NCI-H460 (cell line): ENCODE results near the gene ATP6V1A. TPM values are rescaled to one million over a fixed set of nuclear protein-coding genes. Genes with fewer than 3 reads are reported as not detected.
A peak's percentile ranks its signal among the peaks of the same experiment; 100 is the strongest.

Experiments used
- DNase-seq: peaks from one replicate; pipeline ENCODE4 v3.0.0-alpha.2; 2016; ENCODE audit warnings: low read depth; ENCODE audit errors: extremely low read depth
- polyA plus RNA-seq: library from polyadenylated mRNA; depleted of rRNA; stranded (reverse); fragments of >200 nt; gene quantifications from 2 replicates; pipeline ENCODE4 v1.2.3, GENCODE V29; 2014; cell fraction: nucleus; rRNA removed
- total RNA-seq: library from RNA; depleted of rRNA; stranded (reverse); fragments of >200 nt; shearing (Covaris generic); gene quantifications from 2 replicates; pipeline ENCODE4 v1.2.3, GENCODE V29; 2014; rRNA removed

The ATP6V1A gene
- 38.6 and 44.4 TPM in 2 replicates for total RNA-seq
- polyA plus RNA-seq: 21.4 and 36.2 TPM in 2 replicates

DNA sequence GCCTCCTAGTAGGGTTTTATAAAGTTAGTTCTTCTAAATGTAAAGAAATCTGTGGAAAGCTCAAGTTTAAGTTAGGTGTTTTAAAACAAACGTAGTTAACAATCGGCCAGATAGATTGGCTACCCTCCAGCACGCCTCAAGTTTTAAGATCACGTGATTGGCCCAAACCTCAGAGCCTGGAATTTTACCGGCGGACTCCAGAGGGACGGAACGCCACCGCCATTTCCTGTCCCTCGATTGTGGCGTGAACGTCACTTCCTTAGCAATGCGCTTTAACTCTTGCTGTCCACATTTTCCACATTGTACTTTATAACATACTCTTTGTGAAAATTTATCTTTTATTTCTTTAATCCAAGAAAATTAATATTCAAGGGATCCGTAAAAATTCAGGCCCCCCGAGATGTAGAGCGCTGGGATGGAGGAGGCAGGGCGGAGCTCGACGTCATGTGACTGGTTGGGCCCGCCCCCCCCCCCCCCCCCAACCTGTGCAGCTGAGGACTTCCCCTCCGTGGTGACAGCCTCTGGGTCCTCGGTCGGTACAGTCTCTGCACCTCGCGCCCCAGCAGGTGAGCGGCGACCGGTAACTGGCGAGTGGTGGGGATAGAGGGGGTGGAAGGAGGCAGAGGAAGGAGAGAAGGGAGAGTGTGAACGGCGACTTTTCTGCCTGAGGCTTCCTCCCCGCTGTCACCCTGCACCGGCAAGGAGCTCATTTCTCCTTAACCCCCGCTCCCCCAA, at the start of gene ATP6V1A:
Gene ATP6V1A, plus strand, starts transcription at position 488 of the 735 bp plus-strand sequence. CDS start 31,719 bp downstream, outside the sequence.
- peak; percentile 90 for DNase-seq

DNA sequence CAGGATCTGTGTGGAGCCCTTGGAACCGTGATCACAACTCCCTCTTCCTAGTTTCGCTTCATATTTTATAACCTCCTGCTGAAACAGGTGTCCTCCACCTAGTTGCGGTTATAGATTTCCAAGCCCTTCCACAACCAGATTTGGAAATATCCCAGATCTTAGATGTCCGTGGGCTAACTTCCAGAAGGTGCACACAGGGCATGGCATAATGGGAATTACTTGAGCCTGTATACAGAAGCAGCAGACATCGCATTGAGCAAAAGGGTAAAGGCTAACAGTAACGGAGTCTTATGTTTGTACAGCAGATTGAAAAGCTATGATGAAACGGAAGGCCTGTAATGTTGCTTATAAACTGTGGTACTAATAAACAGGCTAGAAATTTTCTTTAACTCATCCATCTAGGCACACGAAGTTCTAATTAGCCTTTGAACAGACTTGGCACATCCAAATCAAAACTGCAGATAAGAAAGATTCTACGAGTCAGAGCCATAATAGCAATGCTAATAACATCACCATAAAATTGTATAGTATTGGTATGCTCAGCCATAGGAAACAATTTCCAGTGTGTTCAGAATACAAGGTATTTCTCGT, 49.2 kb upstream of the ATP6V1A start:
- no peak for DNase-seq

DNA sequence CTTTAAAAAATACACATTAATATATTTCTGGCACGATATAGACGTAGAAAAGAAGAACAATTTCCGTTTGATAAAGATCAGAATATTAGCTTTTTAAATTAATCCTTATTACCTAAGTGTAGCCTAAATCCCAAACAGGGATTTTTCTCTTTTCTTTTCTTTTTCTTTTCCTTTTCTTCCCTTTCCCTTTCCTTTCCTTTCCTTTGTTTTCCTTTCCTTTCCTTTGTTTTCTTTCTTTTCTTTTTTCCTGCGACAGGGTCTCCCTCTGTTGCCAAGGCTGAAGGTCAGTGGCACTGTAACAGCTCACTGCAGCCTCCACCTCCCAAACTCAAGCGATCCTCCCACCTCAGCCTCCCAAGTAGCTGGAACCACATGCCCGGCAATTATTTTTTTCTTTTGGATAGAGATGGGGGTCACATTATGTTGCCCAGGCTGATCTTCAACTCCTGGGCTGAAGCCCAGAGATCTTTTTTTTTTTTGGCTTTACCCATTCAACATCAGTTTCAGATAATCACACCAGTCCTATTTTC, 48.6 kb upstream of the ATP6V1A start:
- DNase-seq: no peak

DNA sequence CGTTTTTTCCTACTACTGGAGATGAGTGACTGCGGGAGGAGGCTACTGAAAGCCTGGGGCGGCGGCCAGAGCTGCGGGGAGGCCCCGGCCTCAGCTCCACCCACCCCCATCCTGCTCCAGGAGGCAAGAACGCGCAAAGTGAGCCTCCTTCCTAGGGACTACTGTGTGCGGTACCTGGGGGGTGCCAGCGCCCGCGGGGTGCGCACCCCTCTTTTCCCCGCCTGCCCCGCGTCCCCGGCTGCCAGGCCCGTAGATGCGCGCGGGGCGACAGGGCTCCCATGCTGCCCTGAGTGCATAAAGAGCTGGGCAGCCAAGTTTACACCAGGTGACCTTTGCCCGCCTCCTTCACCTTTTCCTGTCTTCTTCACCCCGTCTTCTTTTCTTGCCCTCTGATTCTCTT, 47.9 kb upstream of the ATP6V1A start:
- no peak for DNase-seq

DNA sequence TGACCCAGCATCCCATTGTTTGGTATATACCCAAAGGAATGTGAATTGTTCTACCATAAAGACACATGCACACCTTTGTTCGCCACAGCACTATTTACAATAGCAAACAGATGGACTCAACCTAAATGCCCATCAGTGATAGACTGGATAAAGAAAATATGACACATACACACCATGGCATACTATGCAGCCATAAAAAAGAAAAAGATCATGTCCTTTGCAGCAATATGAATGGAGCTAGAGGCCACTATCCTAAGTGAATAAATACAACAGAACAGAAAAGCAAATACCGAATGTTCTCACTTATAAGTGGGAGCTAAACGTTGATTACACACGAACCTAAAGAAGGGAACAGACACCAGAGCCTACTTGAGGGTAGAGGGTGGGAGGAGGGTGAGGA, 39.0 kb upstream of the ATP6V1A start:
- DNase-seq: no peak

DNA sequence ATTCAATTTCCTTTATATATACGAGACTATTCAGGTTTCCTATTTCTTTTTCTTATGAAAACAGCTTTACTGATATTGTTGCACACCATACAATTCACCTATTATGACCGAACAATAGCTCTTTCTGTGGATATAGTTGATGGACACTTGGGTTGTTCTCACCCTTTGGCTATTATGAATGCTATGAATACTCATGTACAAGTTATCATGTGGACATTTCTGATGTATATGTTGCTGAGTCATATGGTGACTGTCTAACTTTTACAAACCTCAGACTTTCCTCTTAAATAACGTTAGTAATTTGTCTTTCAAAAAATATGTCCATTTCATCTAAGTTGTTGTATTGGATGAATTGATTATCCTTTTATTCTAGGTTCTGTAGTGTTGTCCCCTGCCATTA, 34.7 kb upstream of the ATP6V1A start:
- DNase-seq: no peak

DNA sequence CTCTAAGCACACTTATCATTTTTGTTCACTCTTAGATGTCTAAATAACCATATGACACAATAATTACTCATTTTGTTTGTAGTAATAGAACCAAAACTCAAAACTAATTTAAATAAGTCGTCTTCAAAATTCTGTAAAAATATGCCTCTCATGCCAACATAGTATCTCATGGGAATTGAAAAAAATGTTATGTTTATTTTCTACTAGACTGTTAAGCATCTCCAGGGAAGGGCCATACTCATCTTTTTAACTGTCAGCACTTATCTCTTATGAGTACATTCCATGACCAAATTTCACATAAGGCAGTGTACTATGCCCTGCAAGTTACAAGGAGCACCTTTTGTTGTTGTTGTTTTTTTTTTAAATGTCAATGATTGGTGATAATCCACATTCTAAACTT, 32.1 kb upstream of the ATP6V1A start:
- DNase-seq: no peak

DNA sequence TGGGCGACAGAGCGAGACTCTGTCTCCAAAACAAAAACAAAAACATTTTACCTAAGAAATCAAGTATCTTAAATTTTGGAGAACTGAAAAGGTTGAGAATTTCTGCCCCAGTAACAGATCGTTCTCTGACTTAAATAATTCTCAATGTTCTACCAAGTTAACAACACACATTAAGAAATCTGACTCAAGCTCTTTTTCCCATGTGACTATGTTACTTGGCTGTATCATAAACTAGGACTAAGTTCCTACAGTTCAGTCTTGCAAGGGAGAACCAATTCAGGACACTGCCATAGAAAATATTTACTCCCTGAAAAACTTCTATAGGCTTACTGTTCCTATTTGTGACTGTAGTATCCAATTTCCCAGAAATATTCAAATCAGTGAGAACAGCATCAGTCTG, 29.5 kb upstream of the ATP6V1A start:
- no peak for DNase-seq

DNA sequence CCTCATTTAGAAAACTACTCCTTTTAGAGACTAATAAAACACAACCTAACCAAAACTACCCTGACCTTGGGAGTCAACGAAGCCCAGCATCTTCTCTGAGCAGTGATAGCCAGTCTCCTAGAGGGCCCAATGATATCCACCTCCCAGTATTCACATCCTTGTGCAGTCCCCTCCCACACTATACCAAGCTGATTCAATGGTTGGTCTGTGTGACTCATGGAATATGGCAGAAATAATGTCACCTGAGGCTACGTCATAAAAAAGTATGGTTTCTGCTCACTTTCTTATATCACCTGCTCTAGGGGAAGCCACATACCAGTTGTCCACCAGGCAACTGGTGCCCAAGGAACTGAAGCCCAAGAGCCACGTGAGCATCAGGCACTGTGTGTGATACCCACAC, 29.0 kb upstream of the ATP6V1A start:
- DNase-seq: no peak

DNA sequence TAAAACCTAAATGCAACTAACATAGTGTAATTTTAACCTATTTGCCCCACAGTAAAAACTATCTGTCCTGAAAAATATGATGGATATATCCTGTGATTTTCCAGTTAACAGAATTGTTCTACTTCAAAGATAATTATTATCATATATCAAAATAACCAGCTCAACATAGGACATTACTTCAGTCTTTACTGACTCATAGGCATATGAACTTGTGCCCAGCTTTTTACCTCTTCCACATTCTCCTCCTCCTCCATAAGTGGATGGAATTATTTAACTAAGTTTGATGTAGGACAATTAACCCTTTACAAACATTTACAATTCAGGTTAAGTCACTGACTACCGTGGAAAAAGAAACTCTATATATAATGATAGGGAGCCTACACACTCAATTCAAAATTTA, 27.5 kb upstream of the ATP6V1A start:
- DNase-seq: no peak

DNA sequence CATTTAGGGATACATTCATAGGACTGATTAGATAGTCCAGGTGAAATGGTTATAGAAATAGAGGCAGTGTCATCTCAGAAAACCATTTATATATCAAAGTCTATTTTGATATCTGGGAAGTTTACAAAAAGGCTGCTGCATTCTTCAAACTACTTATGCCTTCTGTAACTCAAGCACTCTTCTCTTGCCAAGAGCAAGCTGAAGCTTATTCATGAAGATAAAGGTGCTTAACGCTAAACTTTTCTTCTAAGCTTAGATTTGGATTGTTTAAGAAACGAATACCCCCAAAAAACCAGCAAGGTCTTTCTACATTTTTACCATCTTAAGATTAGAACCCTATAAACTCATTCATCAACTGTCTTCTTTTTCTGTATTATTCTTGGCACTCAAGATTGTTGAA, 27.1 kb upstream of the ATP6V1A start:
- DNase-seq: no peak

DNA sequence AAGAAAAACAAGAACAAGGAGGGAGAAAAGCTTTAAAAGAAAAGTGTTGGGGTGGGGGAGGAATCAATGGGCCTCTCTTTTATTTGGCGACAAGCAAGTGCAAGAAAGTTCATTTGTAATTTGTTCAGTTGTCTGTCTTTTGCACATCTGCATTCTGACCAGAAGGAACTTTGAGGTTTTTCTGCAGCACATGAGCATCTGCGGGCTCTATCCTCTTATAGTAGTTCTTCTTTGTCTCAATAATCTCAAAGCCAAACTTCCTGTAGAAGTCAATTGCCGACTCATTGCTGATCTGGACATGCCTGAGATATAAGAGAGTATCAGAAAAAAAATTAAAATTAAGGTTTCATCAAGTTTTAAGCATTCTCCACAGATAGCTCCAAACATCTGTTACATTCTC, 25.2 kb upstream of the ATP6V1A start:
- DNase-seq: no peak

DNA sequence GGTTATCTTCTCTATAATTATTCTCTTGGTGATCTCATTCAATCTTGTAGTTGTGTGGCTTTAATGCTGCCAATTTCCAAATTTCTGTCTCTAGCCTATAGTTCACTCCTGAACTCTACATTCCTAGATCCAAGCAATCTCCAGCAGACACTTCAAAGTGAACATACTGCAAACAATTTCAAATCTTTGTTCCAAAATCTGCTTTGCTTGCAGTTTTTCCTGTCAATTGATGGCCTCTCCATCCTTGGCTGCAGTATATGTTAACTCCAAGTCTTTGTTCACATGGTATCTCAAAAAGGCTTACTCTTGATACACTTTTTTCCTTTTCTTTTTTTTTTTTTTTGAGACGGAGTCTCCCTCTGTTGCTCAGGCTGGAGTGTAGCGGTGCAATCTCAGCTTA, 18.2 kb upstream of the ATP6V1A start:
- DNase-seq: no peak

DNA sequence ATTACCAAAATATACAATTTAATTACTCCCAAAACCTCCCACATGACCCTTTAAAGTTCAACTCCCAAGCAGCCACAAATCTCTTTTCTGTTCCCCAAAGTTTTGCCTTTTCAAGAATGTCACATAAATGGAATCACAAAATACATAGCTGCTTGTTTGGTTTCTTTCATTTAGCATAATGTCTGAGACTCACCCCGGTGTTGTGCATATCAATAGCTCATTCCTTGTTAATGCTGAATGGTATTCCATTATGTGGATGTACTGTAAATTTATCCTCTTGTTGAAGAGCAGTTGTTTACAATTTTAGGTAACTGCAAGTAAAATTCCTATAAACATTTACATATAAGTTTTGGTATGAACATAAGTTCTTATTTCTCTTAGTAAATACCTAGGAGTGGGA, 16.3 kb upstream of the ATP6V1A start:
- DNase-seq: no peak

DNA sequence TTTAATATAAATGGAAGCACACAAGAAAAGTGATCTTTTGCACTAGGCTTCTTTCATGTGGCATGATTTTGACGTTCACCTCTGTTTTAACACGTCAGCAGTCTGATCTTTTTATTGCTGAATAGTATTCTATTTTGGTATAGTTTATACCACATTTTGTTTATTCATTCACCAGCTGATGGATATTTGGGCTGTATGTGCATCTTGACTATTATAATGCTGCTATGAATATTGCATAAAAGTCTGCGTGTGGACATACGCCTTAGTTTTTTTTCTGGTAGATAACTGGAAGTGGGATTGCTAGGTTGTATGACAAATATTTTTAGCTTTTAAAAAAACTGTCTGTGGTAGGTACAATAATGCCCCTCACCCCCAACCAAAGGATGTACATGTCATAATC, 15.1 kb upstream of the ATP6V1A start:
- DNase-seq: no peak

DNA sequence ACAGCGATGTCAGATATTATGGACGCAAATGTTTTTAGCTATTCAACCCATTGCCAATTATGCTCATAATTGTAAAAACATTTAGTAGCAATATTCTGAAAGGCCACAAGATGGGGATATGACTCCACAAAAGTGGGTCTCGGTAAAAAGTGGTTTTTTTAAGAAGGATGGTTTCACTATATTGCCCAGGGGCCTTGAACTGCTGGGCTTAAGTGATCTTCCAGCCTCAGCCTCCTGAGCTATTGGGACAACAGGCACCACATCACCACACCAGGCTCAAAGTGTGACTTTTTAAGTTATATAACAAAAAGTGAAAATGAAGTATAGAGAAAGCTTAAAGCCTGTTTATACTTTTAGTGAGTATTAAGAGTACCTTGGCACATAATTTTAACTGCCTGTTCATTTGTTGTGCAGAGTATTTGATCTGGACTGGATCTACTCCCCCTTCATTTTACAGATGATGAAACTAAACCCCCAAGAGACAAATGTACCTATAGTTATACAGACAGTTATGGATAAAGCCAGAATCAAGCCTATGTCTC, 10.2 kb upstream of the ATP6V1A start:
- DNase-seq: peak; percentile 43

DNA sequence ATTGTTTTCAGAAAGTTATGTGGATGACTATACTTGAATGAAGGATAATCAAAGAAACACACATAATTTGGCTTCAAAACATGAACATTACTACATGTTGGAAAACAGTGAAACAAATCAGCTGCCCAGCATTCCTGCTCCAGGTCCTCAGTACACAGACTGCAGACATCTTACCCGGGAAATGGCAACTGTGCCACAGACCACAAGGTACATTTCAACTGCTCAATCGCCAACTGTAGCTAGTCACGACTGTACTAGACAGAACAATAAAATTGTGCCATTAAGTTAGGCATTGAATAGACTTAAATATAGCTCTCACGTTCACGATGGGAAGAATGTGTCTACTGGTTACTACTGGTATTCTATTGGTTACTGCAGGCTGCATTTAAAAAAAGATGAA, 5.7 kb upstream of the ATP6V1A start:
- no peak for DNase-seq

DNA sequence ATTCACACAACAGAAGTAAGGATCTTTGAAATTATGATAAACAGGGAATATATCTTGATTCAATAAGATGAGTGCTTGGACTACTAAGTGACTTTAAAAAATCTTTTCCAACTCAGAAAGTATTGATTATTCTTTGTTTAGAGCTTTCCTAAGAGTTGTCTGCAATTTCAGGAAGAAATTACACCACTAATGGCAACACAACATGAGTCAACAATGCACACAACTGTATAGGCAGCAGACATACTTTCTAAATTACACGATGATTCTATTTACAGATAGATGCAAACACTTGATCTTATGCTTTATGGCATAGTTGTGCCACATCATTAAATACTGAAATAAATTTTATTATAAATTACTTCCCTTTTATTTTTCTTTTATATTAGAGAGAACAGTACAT, 5.2 kb upstream of the ATP6V1A start:
- DNase-seq: no peak

DNA sequence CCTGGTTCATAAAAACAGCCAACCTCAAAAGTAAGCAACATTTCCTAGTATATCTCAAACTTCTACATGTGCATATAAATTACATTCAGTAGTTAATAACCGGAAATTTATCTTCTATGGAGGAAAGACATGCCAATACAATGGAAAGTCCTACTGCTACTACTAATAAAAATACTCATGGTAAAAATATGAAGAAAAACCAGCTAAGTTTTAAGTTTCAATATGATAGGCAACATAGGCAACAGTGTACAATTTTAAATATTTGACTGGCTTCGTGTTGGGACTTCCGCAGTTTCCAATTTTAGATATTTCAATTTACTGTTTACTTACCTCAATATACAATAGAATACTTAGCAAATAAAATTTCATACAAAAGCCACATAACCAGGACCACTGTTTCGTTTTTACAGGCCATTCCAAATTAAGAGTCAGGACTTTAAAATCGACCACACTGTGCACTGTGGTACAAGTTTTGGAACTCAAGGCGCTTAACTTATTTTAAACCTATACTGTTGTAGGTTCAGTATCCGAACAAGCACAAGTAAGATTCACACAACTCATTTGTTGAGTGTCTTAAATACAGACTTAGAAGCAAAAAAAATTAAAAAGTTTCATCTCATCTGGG, 3.7 kb upstream of the ATP6V1A start:
- no peak for DNase-seq

DNA sequence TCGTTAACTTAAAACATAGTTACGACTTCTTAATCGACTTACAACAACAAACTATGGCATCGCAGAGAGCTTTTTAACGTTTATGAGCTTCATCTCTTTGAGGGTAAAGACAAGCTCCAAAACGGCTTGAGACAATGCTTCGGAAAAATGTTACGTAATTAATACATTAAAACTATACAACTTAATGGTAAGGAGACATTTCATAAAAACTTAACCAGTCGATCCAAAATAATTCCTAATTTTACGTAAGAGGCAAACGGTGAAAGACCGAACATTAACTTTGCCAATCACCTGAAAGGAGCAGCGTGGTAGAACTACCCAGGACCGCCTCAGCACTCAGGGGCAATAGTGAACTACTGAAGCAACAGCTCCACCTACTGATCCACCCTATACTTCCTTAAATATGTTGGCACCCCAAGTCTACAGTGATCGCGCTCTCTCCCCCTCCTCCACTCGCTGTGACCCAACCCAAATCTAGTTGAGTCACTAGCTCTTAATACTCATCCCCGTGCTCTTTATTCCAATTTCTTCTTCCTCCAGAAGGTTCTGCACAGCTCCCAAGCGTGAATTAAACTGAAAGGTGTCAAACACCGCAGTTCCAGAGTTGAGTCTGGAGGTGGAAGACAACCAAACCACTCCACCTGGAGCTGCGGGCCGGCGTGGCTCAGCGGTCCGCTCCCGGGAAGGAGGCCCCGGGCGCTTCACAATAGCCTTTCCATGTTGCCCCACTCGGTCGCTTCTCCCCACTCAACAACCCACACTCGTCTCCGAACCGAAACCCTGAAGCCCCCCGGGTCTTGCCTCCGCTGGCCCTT, 1.7 kb upstream of the ATP6V1A start:
- peak; percentile 81 for DNase-seq
